Activated CD8-positive, alpha-beta memory T cell treated with anti-CD3 and anti-CD28 coated beads for 4 hours (primary cell): ENCODE measurements around the gene EPHB1.
"Not testable (repeated sequence)": the region's sequence is repeated elsewhere in the genome, so short reads cannot be mapped to it uniquely, and the experiment has no call there.

ENCODE experiments used
- DNase-seq, 2 donors: peaks; one replicate each; pipeline ENCODE4 v3.0.0-alpha.2; 2020; ENCODE audit warnings: low read depth in 2 of 2

Gene EPHB1

DNA sequence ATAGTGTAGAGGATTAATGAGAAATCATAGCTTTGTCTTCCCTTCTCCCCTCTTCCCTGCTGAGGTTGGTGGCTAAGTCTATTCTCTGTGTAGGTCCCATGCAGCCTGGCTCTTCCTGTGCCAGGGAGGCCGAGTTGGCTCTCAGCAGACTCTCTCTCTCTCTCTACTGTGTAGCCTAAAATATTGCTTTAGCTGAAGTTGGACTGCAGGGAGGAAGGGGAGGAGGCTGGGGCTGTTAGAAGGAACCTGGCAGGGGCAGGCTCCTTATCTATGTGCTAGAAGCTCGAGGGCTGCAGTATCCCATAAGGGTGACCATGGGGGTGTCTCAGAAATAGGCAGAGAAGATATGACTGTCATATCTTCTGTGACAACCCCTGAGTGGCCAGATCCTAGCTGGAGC, 160.8 kb downstream of the EPHB1 start:
- no peak for DNase-seq

DNA sequence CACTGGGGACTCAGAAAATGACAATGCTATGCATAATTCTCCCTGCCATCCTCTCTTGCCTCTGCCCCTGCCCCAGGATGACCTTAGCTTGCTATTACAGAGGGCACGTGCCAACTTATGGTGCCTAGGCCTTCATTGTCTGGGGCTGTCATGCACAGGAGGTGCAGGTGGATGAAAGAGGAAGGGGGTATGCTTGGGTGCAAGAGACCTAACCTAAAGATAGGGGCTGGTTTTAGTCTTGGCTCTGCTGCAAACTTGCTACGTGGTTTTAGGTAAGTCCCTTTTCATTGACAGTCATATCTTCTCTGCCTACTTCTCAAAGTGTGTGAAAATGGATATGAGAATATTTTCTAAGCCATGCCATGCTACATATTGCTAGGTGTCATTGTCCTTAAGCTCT, 161.3 kb downstream of the EPHB1 start:
- no peak for DNase-seq

DNA sequence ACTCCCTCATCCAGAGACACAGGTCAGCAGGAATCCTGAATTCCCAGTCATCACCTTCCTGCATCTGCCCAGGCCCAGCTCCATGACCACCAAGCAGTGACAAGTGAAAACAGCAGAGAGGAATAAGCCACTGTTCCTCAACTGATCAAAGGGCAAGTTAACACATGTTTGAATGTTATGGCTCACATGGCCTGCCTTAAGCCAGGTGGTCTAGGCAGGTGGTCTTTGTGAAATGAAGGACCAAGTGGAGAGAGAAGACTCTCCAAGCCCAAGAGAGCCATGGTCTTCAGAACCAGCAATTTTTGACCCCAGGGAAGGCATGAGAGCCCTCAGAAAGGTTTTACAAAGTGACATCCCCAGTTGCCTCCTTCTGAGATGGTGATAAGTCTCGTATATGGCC, 161.8 kb downstream of the EPHB1 start:
- DNase-seq = no peak

DNA sequence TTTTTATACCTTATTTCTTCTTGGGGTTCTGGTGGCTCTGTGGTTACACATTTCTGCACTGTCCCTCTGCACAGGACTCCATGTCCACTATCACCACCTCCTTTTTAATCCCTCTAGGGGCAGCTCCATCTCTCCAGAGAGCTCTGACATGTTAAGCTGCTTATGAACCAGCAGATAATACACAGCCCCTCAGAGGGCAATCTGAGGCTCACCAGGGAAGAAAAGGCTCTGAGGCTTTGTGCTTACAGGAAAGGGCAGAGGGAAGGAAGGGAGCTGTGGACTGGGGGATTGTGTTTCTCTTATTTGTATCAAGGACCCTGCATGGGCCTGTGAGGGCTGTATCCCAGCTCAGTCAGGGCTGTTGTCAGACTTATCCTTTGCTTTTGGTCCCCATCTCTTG, 164.5 kb downstream of the EPHB1 start:
- DNase-seq = no peak

DNA sequence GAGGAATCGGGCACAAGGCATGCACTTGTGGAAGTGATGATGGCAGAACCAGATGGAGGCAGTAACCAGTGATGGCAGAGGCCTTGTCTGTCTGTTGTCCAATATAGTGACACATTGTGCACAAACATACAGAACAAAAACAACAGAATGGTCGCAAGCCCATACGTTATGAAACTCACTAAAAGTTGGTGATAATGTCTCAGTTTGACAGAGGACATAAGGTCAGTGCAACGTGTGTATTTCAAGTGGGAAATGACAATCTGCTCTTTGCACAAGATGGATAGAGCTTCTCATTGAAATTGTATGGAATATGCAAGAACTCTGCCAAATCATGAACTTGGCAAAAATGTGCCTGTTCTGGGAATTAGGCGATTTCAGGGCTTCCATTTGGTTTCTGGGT, 169.2 kb downstream of the EPHB1 start:
- no peak for DNase-seq

DNA sequence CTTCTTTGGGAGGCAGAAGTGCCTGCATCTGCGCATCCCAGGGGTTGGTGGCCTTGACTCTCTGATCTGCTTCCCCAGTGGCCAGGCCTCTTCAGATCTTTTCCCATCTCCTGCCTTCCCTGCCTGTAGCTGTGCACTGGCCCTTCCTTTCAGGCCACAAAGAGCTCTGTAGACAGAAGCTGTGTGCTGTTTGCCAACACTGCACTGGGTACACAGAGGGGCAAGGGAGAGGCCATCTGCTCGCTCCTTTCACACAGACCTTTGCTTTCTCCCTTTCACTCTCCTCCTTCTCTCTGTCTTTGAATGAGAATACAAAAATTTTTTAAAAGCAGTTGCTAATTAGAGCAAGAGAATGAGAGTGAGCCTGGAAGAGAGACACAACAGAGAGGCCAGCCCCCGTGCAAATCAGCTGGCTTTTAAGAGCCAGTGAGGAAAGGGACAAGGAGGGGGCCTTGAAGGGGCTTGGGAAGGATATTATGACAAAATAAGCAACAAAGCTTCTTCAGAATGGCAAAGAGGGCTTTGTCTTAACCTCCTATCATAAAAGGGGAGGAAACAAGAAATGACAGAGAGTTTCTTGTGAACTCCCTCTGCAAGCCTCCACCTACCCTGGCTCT, 170.9 kb downstream of the EPHB1 start:
- no peak for DNase-seq

DNA sequence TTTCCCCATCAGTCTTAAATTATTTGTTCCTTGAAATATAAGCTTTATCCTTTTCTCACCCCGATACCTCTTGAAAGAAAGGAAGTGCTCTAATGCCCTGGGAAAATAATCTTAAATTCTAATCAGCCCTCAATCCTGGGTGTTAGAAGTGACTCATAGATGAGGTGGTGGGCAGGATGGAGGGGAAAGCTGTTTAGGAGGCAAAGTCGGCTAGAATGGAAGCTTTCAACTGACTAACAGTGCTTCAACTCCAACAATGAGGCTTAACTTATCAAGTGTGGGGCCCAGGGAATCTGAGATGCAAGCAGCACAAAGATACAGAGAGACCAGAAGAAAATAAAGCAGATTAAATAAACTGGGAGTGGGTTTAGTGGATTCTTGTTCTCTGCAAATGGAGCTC, 175.8 kb downstream of the EPHB1 start:
- DNase-seq = no peak

DNA sequence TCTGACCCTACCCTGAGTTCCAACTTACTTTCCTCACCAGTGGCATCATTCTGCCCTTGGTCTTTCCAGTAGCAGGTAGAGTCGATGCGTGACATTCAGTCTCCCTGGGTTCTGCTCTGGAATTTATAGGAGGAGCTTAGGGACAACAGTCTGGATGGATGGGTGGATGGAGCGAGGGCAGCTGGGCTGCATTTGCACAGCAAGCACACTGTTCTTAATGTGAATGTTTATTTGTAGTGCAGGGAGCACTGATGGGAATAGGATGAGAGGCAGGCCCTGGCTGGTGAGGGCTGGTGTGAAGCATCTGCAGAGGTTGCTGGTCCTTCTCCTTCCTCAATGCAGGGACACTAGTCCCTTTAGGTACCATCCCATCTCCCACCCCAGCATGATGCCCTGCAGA, 176.2 kb downstream of the EPHB1 start:
- DNase-seq = no peak

DNA sequence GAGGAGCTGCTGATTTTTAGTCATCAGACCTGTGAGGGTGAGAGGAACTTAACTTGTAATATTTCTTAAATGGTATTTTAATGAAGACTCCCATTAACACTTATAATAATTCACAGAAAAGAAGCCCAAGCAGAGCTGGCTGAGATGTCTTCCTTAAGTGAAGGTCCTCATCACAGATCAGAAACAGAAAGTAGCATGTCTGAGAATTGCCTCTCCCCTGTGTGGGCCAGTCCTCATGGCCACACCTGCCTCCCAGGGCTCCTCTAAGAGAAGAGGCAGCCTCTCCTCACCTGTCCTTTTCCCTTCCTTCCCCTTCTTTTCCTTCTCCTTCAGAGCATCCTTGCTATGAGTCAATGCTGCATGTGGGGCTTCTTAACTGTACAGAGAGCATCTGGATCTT, 176.8 kb downstream of the EPHB1 start:
- not testable (repeated sequence) for DNase-seq

DNA sequence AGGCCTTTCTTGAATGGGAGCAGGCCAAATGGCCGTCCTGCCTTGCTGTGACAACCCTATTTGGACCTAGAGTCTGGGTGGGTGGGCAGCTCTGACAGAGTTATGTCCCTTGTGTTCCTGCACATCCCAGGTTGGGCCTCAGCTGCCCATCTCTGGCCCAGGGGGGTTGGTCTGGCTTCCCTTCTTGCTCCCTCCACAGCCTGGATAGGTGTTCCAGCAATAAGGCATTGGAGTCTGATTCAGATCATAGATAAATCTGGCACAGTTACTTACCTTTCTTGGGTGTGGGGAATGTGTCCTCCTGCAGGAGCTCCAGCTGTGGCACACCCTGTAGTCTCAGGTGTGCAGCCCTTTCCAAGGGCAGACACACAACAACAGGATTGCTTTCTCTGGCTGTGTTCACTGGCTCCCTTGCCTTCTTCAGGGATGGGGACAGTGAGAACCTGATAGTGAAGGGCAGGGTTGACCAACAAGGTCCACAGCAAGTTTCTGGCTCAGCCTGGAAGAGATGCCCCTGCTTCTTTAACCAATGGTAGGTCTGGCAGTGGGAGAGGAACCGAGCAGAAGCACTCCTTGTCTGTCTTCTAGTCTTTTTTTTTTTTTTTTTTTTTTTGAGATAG, 177.9 kb downstream of the EPHB1 start:
- no peak for DNase-seq

DNA sequence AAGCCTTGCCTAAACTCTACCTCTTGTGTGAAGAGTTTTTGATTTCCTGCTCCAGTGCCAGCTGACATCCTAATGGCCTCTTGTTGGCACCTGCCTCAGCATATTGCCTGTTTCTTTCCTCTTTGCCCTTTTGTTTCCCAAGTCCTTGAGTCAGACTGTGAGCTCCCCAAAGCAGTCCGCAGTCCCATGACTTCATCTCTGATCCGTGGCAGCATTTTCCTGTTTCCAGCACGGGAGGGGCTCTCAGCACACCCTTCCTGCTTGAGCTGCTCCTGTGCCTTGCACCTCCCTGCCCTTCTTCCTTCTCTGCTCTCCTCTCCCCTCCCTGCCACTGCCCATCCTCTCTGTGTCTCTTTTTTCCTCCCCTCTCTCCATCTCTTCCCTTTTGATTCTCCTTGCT, 179.6 kb downstream of the EPHB1 start:
- DNase-seq = no peak

DNA sequence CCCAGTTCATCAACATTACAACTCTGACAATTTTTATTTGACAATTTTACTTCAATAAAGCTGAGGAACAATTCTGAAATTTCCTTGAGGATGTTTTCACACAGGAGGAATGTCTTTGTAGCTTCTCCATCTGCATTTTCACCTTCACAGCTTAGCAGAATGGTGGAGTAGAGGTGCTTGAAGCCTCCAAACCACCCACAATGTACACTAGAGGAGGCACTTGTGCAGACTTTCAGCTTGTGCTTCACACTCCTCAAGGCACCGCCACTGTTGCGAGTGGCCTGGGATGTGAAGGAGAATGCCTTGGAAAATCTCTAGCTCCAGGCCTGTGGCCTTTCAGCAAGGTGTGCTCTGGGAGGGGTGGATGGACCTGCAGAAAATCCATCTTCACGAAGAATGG, 181.9 kb downstream of the EPHB1 start:
- DNase-seq = no peak

DNA sequence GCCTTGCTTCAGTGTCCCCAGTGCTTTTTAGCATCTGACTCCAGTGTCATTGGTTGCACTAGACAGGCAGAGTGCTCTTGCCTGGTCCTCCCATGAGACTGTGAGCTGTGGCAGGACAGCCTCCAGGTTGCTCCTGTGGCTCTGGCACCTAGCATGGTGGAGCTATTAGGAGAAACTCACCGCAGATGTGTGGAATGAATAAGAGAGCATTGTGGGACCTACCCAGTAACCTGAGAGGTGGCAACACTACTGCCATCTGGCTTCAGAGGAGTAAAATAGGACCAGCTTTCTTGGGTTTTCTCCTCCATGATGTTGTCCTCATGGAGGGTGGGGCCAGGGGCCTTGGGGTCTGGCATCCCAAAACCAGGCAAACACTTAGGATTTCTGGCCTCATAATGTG, 183.6 kb downstream of the EPHB1 start:
- DNase-seq = no peak

DNA sequence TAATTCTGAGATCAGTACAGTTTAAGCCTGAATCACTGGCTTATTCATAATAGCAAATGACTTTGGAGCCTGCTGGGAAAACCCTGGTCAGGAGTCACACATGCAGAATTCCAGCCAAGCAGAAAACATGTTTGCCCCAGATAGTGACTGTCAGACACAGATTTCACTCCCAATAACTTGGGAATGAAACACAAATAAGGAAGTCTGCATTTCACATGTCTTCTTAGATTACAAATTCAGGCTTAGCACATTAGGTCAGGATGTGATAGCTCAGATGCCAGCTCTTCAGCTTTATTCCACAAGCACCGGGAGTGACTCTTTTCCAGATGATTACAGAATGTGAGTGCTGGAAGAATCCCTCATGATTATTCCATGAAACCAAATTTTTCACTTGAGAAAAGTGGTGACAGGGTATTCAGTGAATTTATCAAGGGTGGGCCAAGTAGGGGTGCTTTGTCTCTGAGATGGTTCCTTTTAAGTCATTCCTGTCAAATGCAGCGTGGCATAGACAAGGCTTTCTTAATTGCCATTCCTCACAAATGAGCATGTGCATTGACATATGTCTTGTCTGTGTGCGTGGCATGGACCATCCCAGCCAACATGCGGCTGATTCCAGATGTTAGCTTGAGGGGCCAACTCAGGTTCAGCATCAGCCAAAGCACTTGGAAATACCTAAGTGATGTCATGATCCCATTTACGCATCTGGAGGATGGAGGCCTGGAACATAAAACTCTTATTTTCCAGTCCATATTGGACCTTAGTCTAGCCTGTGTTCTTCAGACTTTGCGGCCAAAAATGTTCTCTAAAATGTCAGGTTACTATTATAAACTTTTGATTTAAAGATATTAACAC, 191.0 kb downstream of the EPHB1 start:
- no peak for DNase-seq

DNA sequence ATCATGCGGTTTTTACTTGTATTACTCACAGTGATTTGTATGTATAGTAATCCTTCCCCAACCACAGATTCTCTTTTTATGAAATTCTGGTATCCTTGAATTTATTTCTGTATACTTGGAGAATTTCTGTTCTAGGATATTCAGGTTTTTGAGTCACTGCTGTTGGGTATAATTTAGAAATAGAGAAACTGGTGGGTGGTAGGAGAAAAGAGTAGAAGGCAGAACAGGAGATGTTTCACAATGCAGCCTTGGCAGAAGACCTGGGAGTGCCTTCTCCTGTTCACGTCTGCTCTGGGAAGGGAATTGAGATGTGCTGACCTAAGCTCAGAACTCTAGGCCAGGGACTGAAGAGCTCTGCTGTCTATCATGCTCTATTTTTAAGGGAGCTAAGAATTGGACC, 193.6 kb downstream of the EPHB1 start:
- no peak for DNase-seq

DNA sequence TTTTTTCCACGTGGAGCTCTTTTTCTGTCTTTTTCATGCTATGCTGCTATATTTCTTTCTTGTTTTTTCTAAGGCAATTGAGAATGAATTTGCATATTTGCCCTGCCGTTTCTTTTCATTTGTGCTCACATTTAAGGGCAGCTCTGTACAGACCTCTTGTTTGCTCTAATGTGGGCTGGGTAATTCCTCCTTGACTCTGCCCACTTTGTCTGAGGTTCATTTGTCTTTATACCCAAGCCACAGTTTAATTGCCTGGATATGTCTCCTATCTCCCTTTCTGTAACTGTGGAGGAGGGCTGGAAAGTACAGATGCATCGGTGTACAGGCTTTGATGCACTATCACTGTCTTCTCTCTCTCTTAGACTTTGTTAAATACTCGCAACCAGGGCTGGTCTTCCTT, 195.9 kb downstream of the EPHB1 start:
- DNase-seq = no peak

DNA sequence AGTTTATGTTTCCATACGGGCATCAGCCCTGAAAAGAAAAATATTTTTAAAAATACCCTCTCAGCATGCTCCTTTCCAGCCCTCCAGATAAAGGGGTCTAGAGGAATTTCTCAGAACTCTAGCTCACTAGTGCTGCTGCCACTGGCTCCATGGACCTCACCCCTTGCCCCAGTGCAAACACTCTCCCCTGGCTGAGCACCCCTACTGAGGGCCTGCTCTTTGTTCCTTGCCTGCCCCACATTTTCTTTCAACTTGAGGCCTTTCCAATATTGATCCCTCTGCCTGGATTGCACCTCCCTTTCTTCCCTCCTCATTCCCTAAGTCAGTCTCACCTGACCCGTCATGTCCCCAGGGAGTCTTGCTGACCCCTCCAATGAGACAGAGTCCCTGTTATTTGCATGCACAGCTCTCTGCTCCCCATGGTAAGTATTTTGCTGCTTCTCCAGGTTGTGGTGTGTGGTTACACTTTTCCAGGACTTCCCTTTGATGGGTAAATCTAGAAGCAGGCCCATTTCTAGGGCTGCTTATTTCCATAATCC, 196.5 kb downstream of the EPHB1 start:
- no peak for DNase-seq

DNA sequence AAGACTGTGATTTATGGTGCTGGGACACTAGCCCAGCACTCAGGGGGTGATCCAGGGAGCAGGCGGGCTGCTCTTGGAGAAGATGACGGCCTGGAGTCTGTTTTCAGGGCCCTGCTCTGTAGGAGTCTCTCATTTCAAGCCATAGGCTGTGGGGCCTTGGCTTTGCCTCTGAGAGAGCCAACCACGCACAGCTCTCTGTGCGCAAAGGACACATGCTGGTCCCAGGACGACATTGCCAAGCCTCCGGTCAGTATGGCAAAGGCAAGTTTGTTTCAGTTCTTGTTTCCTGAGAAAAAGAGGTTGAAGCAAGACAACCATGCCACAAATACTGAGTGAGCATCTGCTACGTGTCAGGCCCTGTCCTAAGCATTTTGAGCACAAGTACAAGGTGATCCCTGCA, 197.1 kb downstream of the EPHB1 start:
- no peak for DNase-seq

DNA sequence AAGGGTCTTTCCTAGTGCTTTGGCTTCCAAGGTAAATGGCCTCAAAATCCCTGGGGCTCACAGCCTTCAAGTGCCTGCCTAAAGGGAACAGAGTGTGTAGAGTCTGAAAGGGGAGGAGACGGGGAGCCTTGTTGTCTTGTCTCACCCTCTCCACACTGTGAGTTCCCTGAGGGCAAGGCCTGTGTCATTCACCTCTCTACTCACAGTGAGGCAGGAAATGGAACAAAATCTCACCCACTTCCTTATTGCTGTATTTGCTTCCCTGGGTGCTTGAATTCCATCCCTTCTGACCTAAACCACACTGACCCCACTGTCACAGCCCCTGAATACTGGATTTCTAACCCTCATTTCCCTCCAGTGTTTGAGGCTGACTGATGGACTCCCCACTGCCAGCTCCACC, 197.5 kb downstream of the EPHB1 start:
- no peak for DNase-seq

DNA sequence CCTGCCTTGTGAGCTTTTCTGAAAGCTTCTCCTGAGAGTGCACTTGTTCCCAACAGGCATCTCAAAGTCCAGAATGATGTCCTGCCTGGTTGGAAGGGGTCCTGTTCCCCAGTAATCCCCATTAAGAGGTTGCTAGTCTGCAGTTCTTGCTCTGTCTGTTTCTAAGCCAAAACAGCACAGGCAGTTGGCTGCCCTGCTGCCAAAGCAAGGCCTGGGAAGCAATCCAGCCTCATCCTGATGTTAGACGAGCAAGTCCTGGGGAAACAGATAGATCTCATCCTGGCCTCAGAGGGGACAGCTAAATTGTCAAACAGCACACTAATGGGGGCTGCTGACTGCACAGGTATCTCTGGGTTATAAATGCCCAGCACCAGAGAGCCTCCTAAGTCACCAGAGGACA, 198.0 kb downstream of the EPHB1 start:
- DNase-seq = no peak

DNA sequence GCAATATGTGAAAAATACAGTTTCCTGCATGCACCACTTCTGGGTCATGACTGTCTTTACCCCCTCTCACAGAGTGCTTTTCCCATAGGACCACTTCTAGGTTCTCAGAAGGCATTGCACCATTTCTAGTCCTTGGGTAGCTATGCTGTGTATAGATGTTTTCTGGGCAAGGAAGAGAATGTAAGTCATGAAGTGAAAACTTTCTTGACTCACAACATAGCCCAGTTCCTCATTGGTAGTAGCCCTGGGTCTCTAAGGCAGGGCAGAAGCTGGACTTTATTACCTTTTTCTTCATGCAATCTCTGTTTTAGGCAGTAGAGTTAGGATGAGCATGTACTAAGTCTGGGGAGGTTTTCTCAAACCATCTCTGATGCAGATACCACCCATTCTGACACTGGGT, 203.1 kb downstream of the EPHB1 start:
- DNase-seq = no peak

DNA sequence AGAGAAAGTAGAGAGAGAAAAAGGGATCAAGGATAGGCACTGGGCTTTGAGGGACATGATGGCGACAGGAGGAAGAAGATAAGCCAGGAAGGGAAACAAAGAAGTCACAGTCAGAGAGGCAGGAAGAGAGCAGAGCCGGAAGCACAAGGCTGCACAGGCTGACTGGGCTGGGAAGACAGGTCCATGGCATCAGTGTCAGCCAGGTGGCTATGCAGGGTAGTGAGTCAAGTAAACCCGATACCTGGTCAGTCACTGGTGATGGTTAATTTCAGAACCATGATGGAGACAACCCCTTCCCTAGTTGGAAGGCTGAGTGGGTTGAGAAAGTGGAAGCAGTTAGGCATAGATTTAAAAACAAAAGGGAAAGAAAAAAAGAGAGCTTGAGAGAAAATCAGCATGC, 203.8 kb downstream of the EPHB1 start:
- no peak for DNase-seq

DNA sequence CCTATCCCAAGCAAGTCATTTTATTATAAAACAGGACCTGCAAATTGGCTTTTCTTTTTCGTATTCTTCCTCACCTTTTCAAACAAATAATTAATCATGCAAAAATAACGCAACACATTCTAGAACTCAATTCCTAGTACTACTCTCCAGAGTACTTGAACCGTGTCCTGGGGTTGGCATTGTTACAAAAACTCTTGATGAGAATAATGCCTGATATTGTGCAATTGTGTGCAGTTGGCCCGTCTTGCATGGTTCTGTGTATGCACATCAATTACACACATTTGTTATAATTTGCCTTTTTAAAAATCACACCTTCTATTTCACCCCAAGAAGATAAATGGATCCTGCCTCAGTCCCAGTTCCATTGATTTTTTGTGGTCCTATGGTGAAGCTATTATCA, 205.4 kb downstream of the EPHB1 start:
- DNase-seq = no peak
